Glutamatergic neuron (in vitro differentiated cells): Measurements from ENCODE around the gene NENF. TPM values are rescaled to one million over a fixed set of nuclear protein-coding genes. Genes with fewer than 3 reads are reported as not detected.

Source experiments
- DNase-seq: peaks from one replicate; pipeline ENCODE4 v3.0.0; 2022
- H3K27ac Mint-ChIP-seq: one replicate; pipeline ENCODE4 v1.8.0; 2020; ENCODE audit warnings: mild to moderate bottlenecking, mixed read lengths, inconsistent platforms; ENCODE audit not compliant: unreplicated experiment
- H3K27me3 Mint-ChIP-seq: one replicate; pipeline ENCODE4 v1.8.0; 2020; ENCODE audit warnings: mild to moderate bottlenecking, moderate library complexity, mixed read lengths, inconsistent platforms; ENCODE audit not compliant: unreplicated experiment
- H3K36me3 Mint-ChIP-seq: one replicate; pipeline ENCODE4 v1.8.0; 2020; ENCODE audit warnings: mild to moderate bottlenecking, mixed read lengths, inconsistent platforms; ENCODE audit not compliant: unreplicated experiment
- H3K4me1 Mint-ChIP-seq: one replicate; pipeline ENCODE4 v1.8.0; 2020; ENCODE audit warnings: mild to moderate bottlenecking, low read depth, mixed read lengths, inconsistent platforms; ENCODE audit not compliant: unreplicated experiment
- H3K4me3 Mint-ChIP-seq: one replicate; pipeline ENCODE4 v1.8.0; 2020; ENCODE audit warnings: mild to moderate bottlenecking, mixed read lengths, inconsistent platforms; ENCODE audit not compliant: unreplicated experiment
- H3K9me3 Mint-ChIP-seq: one replicate; pipeline ENCODE4 v1.8.0; 2020; ENCODE audit warnings: mild to moderate bottlenecking, moderate library complexity, mixed read lengths, inconsistent platforms; ENCODE audit not compliant: unreplicated experiment
- CTCF ChIP-seq: fragments of 200-600 bp; sonication (generic); IDR thresholded peaks from one replicate; pipeline ENCODE4 v1.5.0; 2021; ENCODE audit not compliant: partially characterized antibody, unreplicated experiment
- total RNA-seq: library from RNA; stranded (reverse); fragmentation: NEBNext Ultra II Directional; extraction: Animal tissue kit (Norgen Biotek cat#: 25700); gene quantifications from one replicate; pipeline ENCODE4 v1.2.1, GENCODE V29; 2021; ENCODE audit not compliant: unreplicated experiment

The NENF gene
- total RNA-seq, 1 donor from 2014 or later, result 5.2 TPM

- Mint-ChIP-seq H3K27me3 (peaks cover 2% of the 10 kb centered on the region), H3K4me1 (no peaks in the 10 kb centered on the region), H3K9me3 (no peaks in the 10 kb centered on the region), H3K36me3 (no peaks in the 10 kb centered on the region), H3K4me3 (no peak overlapping the region), H3K27ac (no peak overlapping the region)
- DNase-seq, result no peak
- TF ChIP-seq CTCF, result no peak
Measured at GRCh38 chr1:212482006-212482636, 49.4 kb downstream of the NENF start.

DNA sequence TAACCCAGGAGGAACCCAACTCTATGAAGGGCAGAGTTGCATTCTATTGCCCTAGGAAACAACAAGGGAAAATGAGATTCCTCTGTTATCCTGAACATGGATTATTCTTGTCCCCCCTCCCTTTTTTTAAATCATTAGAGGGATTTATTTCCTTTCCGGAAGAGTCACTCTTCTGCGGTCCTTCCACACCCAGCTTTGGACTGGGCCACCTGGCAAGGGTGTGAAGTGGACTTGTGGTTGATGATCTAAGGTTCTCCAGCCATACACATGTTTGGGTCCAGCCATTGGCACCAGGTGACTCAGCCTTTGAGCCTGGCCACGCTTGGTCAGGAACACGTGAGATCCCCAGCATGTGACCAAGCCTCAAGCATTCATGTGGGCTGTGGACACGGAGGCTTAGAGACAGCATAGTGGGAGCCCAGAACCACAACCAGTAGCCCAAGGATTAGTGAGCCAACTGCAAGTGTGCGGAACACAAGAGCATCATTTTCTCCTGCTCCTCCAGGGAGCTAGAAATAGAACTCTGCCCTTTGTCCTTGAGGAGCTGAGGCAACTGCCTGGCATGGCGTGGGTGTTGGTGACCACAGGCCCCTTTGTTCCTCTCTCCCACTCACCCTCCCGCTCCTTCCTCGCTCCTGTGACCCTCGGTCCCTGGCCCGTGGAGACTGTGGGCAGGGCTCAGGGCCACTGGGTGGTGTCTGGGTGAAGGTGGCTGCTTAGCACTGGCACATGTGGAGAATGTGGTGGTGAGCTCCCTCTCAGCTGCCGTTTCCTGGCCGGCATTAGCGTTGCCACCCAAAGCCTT lies 50.1 kb downstream of the NENF start:
- Mint-ChIP-seq H3K27me3 (peaks cover 2% of the 10 kb centered on the region), H3K36me3 (no peaks in the 10 kb centered on the region), H3K4me1 (no peaks in the 10 kb centered on the region), H3K27ac (no peak overlapping the region), H3K9me3 (no peaks in the 10 kb centered on the region), H3K4me3 (no peak overlapping the region)
- no peak for TF ChIP-seq CTCF
- DNase-seq, result no peak

DNA sequence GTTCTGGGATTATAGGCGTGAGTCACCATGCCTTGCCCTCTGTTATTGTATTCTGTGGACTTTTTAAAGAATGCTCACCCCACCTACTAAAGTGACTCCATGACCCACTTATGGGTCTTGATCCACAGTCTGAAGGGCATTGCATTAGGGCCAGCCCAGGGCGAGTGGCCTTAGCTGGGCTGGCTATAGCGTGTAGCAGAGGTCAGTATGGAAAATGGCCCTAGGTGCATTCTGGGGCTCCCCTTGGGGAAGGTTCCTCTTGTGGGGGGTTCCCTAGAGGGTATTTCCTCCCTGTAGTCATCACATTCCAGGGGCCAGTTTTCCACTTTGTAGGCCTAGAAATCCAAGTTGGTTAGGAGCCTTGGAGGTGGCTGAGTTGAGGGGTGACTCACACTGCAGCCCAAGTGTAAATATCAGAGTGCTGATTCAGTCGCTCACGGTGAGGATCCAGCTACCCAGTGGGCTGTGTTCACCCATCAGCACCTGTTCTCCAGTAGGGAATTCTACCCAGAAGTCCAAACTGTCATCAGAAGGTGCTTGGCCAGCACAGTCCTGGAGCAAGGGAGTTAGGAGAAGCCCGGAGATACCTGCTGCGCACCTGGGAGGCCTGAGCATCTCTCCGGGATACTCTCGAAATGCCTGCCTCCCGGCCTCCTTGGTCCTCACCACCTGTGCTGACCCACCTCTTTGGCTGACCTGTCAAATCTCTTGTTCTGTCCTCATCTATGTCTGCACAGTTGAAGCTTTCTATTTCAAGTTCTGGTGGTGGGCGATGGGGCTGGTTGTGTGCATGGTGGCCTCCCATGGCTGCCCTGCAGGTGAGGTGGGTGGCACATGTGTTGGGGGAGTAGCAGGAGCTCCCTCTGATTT lies 52.2 kb downstream of the NENF start:
- no peaks in the 10 kb centered on the region for H3K9me3 Mint-ChIP-seq
- TF ChIP-seq CTCF, result no peak
- no peak overlapping the region for H3K4me3 Mint-ChIP-seq
- no peak for DNase-seq
- H3K36me3 Mint-ChIP-seq, result no peaks in the 10 kb centered on the region
- peaks cover 4% of the 10 kb centered on the region for H3K27me3 Mint-ChIP-seq
- no peak overlapping the region for H3K27ac Mint-ChIP-seq
- peaks cover 2% of the 10 kb centered on the region for H3K4me1 Mint-ChIP-seq

DNA sequence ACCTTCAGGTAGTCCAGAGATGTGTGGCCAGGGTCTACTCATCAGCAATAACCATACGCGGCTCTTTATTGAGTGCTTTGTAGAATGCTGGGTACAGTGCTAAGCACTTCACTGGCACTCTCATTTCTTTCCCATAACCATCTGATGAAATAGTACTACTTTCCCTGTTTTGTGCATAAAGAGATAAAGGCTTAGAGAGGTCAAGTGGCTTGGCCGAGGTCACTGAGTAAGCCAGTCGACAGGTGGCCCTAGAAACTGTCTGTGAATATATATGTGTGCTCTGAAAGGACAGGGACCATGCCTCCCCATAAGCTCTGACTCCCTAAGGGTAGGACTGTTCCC lies 52.8 kb downstream of the NENF start:
- no peaks in the 10 kb centered on the region for H3K36me3 Mint-ChIP-seq
- H3K4me1 Mint-ChIP-seq, result peaks cover 2% of the 10 kb centered on the region
- H3K9me3 Mint-ChIP-seq, result no peaks in the 10 kb centered on the region
- H3K27ac Mint-ChIP-seq, result no peak overlapping the region
- no peak for DNase-seq
- no peak overlapping the region for H3K4me3 Mint-ChIP-seq
- H3K27me3 Mint-ChIP-seq, result peaks cover 4% of the 10 kb centered on the region
- no peak for TF ChIP-seq CTCF
